ENCODE measurements around the gene ATF4.

DNA sequence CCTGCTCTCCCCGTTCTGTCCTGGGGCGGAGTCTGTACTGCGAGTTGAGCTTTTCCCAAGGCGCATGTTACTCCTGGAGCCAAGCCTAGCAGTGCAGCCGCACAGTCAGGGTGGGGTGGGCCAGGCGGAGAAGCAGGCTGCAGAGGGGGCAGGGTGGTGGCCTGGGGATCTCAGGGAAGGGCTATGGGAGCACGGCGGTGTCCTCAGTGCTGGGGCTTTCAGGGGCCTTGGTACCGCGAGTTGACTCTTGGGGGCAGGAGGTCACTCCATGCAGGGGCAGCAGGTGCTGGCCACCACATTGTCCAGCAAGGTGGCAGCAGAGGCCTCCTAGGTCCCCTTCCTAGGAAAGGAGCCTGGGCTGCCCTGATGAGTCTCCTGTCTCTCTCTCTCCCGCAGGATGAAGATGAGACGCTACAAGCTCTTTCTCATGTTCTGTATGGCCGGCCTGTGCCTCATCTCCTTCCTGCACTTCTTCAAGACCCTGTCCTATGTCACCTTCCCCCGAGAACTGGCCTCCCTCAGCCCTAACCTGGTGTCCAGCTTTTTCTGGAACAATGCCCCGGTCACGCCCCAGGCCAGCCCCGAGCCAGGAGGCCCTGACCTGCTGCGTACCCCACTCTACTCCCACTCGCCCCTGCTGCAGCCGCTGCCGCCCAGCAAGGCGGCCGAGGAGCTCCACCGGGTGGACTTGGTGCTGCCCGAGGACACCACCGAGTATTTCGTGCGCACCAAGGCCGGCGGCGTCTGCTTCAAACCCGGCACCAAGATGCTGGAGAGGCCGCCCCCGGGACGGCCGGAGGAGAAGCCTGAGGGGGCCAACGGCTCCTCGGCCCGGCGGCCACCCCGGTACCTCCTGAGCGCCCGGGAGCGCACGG lies 33.2 kb upstream of the ATF4 start:
- TF ChIP-seq, protein P1, sequence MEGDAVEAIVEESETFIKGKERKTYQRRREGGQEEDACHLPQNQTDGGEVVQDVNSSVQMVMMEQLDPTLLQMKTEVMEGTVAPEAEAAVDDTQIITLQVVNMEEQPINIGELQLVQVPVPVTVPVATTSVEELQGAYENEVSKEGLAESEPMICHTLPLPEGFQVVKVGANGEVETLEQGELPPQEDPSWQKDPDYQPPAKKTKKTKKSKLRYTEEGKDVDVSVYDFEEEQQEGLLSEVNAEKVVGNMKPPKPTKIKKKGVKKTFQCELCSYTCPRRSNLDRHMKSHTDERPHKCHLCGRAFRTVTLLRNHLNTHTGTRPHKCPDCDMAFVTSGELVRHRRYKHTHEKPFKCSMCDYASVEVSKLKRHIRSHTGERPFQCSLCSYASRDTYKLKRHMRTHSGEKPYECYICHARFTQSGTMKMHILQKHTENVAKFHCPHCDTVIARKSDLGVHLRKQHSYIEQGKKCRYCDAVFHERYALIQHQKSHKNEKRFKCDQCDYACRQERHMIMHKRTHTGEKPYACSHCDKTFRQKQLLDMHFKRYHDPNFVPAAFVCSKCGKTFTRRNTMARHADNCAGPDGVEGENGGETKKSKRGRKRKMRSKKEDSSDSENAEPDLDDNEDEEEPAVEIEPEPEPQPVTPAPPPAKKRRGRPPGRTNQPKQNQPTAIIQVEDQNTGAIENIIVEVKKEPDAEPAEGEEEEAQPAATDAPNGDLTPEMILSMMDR (conservative IDR thresholded peaks at IDR 0.05; ENCODE audit: low read length): no peak
- TF ChIP-seq EZH2phosphoT487 (IDR thresholded peaks at IDR 0.05; ENCODE audit: borderline replicate concordance, low read depth, low read length): no peak

All from OCI-LY7 (cell line).